HepG2 (cell line): ENCODE measurements around the gene EYA4. TPM values are rescaled to one million over a fixed set of nuclear protein-coding genes. Genes with fewer than 3 reads are reported as not detected.

Experiments
- ATAC-seq: fragments of 200-7000 bp; cut with Tn5 transposase; 3 replicates; pipeline ENCODE4 v1.9.1; 2020; ENCODE audit warnings: mild to moderate bottlenecking, moderate library complexity
- BruUV-seq: library from RNA; stranded (reverse); fragments of 400-500 nt; replicated peaks from 2 replicates; lab custom pipeline; 2021; lab: Mats Ljungman, UMichigan
- CTCF ChIA-PET: fragments of 300-600 bp; formaldehyde crosslinking; extraction: SDS; loops from one replicate; lab custom pipeline; 2021; ENCODE audit warnings: low total read pairs, inconsistent platforms, low intra/inter-chr PET ratio; lab: Yijun Ruan, JAX
- POLR2A ChIA-PET: fragments of 350-600 bp; sonication (Branson Sonifier 250); formaldehyde crosslinking; loops from one replicate; lab custom pipeline; 2020; ENCODE audit warnings: antibody characterized with exemption, inconsistent platforms; lab: Yijun Ruan, JAX
- DNase-seq: peaks from one replicate; pipeline ENCODE4 v3.0.0-alpha.2; 2015; ENCODE audit warnings: low spot score
- FAIRE-seq: peaks from 3 replicates; lab custom pipeline; 2011; peaks lifted over from hg19 to GRCh38; lab: Jason Lieb, UNC
- H2AFZ ChIP-seq: one replicate; pipeline ENCODE4 v1.6.1; 2011; ENCODE audit warnings: low read length, inconsistent platforms
- H3K27ac ChIP-seq: fragments of 300-600 bp; 3 replicates; pipeline ENCODE4 v1.8.0; 2011; ENCODE audit warnings: mixed run types, mild to moderate bottlenecking, mixed read lengths, low read length, inconsistent platforms; ENCODE audit not compliant: insufficient read depth; ENCODE audit errors: extremely low read length
- H3K27me3 ChIP-seq, 2 experiments: fragments of 200-600 bp in 1 of 2; 2 replicates in 1 of 2; 3 replicates in 1 of 2; pipeline versions ENCODE4 v1.6.0 to v1.8.0; 2011; ENCODE audit warnings: low read length in 2 of 2, mild to moderate bottlenecking in 2 of 2, moderate library complexity in 2 of 2, inconsistent platforms in 1 of 2; ENCODE audit not compliant: insufficient read depth in 2 of 2, control insufficient read depth in 1 of 2
- H3K36me3 ChIP-seq, 2 experiments: fragments of 200-600 bp in 1 of 2; replicated peaks in 1 of 2; 2 replicates in 1 of 2; 3 replicates in 1 of 2; pipeline versions ENCODE4 v1.5.1 to v1.8.0; 2011; ENCODE audit warnings: low read length in 2 of 2, inconsistent platforms in 1 of 2; ENCODE audit not compliant: insufficient read depth in 2 of 2, control insufficient read depth in 1 of 2
- H3K4me1 ChIP-seq: 2 replicates; pipeline ENCODE4 v1.5.1; 2012; ENCODE audit warnings: low read length, inconsistent platforms; ENCODE audit not compliant: insufficient read depth
- H3K4me2 ChIP-seq: 2 replicates; pipeline ENCODE4 v1.6.0; 2011; ENCODE audit warnings: low read depth, low read length, inconsistent platforms
- H3K4me3 ChIP-seq, 3 experiments: fragments of 200-600 bp in 1 of 3; sonication (generic), shearing (Covaris generic) in 1 of 3; replicated peaks in 1 of 3; 2 replicates each; pipeline ENCODE4 v1.5.1; 2011 to 2016; ENCODE audit warnings: low read length in 3 of 3, inconsistent platforms in 2 of 3, low read depth in 2 of 3, mild to moderate bottlenecking in 2 of 3, control low read depth in 1 of 3, mixed read lengths in 1 of 3; ENCODE audit not compliant: insufficient read depth in 1 of 3
- H3K79me2 ChIP-seq: one replicate; pipeline ENCODE4 v1.6.1; 2011; ENCODE audit warnings: low read length, inconsistent platforms; ENCODE audit not compliant: insufficient read depth
- H3K9ac ChIP-seq: 2 replicates; pipeline ENCODE4 v1.6.0; 2011; ENCODE audit warnings: mild to moderate bottlenecking, low read depth, low read length, inconsistent platforms; ENCODE audit not compliant: insufficient read depth
- H3K9me3 ChIP-seq: 2 replicates; pipeline ENCODE4 v1.5.1; 2012; ENCODE audit warnings: mild to moderate bottlenecking, low read length
- H4K20me1 ChIP-seq: 2 replicates; pipeline ENCODE4 v1.6.0; 2011; ENCODE audit warnings: inconsistent platforms, mild to moderate bottlenecking, low read length, moderate library complexity; ENCODE audit not compliant: insufficient read depth
- BORCS8-MEF2B ChIP-seq: sonication (generic); formaldehyde crosslinking; IDR thresholded peaks from 2 replicates; pipeline ENCODE4 v1.8.0; 2022; ENCODE audit warnings: mild to moderate bottlenecking, missing genetic modification reagents
- FOXK1 ChIP-seq: sonication (generic); formaldehyde crosslinking; IDR thresholded peaks from 2 replicates; pipeline ENCODE4 v1.4.0; 2020; ENCODE audit warnings: low read depth, missing genetic modification reagents, borderline replicate concordance
- PLRG1 ChIP-seq: fragments of 450-650 bp; conservative IDR thresholded peaks from 2 replicates; pipeline ENCODE4 v1.6.1; 2016
- POLR2A ChIP-seq, 2 experiments: IDR thresholded peaks; 2 replicates each; pipeline ENCODE4 v1.6.1; 2011; ENCODE audit warnings: low read depth in 2 of 2, low read length in 2 of 2, mild to moderate bottlenecking in 1 of 2, moderate library complexity in 1 of 2; ENCODE audit not compliant: insufficient read depth in 1 of 2
- ZNF773 ChIP-seq: sonication (generic); formaldehyde crosslinking; IDR thresholded peaks from 2 replicates; pipeline ENCODE4 v1.4.0; 2020; ENCODE audit warnings: missing genetic modification reagents, borderline replicate concordance
- ZNF816 ChIP-seq: sonication (generic); formaldehyde crosslinking; IDR thresholded peaks from 2 replicates; pipeline ENCODE4 v1.8.0; 2022; ENCODE audit warnings: missing genetic modification reagents, mild to moderate bottlenecking, borderline replicate concordance
- WGBS: methylation state at CpG from one replicate; pipeline ENCODE4 v1.1.6; 2017; ENCODE audit warnings: low lambda C conversion rate; 5-methylcytosine and 5-hydroxymethylcytosine counted together
- in situ Hi-C: cut with HindIII; loops from 2 replicates; pipeline ENCODE4 v1.10.0; 2017; ENCODE audit warnings: low pct_unique_long_range_greater_than_20kb; ENCODE audit not compliant: extremely low pct_ligation_motif_present
- intact Hi-C: fragments of 100-400 bp; cut with micrococcal nuclease; formaldehyde crosslinking; loops from one replicate; pipeline ENCODE4 v1.10.0; 2022; ENCODE audit not compliant: unreplicated experiment
- polyA plus RNA-seq, 8 experiments: library from polyadenylated mRNA; depleted of rRNA in 3 of 8; stranded (reverse) in 7 of 8; unstranded in 1 of 8; fragments of >200 nt; fragmentation: Illumina TruSeq in 4 of 8; extraction: Trizol in 4 of 8; gene quantifications; 2 replicates each; pipeline versions ENCODE4 v1.2.1 to v1.2.3, GENCODE V29; 2011 to 2016; ENCODE audit warnings: low read depth in 4 of 8, missing spikeins in 1 of 8, mixed read lengths in 1 of 8; ENCODE audit not compliant: insufficient read depth in 1 of 8
- total RNA-seq, 5 experiments: library from RNA; depleted of rRNA; stranded (reverse); fragments of >200 nt; fragmentation: Illumina TruSeq; extraction: Trizol; gene quantifications; 2 replicates each; pipeline ENCODE4 v1.2.3, GENCODE V29; 2016; ENCODE audit warnings: low read depth in 1 of 5
- TF ChIP-seq, protein P1 (sequence below): sonication (generic); formaldehyde crosslinking; IDR thresholded peaks from 2 replicates; pipeline ENCODE4 v1.4.0; 2020; ENCODE audit warnings: missing genetic modification reagents; ENCODE audit errors: not compliant biosample characterization
- TF ChIP-seq, protein P2 (sequence below): sonication (generic); formaldehyde crosslinking; IDR thresholded peaks from 2 replicates; pipeline ENCODE4 v1.4.0; 2020; ENCODE audit warnings: missing genetic modification reagents, borderline replicate concordance
- TF ChIP-seq, protein P3 (sequence below): IDR thresholded peaks from 2 replicates; pipeline ENCODE4 v1.6.1; 2016; ENCODE audit warnings: missing compliant biosample characterization, missing genetic modification reagents, borderline replicate concordance
- TF ChIP-seq, protein P4 (sequence below): sonication (generic); formaldehyde crosslinking; conservative IDR thresholded peaks from 2 replicates; pipeline ENCODE4 v1.4.0; 2020; ENCODE audit warnings: missing genetic modification reagents

EYA4 gene
- total and polyA plus RNA-seq, 2 of the 13 experiments (the other 11 are each of a cell fraction or from before 2014, with no cell fraction given), result not detected

DNA sequence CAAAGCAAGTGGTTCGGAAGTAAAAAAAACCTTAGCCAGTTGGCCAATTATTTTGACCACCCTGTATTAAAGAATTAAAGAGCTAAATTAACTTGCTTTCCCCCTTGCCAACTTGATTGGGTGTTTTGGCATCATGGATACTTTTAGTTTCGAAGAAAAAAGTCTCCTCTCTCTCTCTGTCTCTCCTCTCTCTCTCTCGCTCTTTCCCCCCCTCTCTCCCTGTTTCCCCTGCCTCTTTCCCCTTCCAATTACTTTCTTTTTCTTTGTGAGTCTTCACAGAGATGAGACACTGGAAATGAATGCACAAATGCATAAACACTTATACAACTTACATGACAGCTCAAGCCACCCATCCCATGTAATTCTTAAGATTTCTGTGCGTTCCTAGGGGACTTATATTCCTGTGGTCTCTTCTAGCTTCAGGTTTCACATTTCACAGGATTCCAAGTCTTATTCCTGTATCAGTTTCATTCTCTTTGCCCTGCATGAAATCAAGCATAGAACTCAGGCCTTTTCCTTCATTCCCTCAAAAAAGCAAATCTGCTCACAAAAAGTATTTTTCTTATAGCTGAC, 32.9 kb upstream of the EYA4 start:
- Histone ChIP-seq H3K4me2 (no peak overlapping the region), H3K79me2 (no peaks in the 10 kb centered on the region), H3K27me3 (peaks cover 0 to 1% of the 10 kb centered on the region in 2 experiments; a peak in 1 of 5 replicates), H3K9me3 (no peaks in the 10 kb centered on the region; the same call in 1 of the 2 replicates), H3K4me1 (no peaks in the 10 kb centered on the region), H3K4me3 (no peak overlapping the region), H4K20me1 (no peaks in the 10 kb centered on the region), H2AFZ (no peak overlapping the region), H3K36me3 (no peaks in the 10 kb centered on the region), H3K27ac (no peak overlapping the region), H3K9ac (no peak overlapping the region)
- no peak for ATAC-seq
- FAIRE-seq, result no peak
- BruUV-seq, result no TSS peak
- TF ChIP-seq PLRG1, result no peak
- no peak for TF ChIP-seq ZNF816
- TF ChIP-seq ZNF773 (CRISPR knock-in tag), result no peak
- TF ChIP-seq, protein P1, sequence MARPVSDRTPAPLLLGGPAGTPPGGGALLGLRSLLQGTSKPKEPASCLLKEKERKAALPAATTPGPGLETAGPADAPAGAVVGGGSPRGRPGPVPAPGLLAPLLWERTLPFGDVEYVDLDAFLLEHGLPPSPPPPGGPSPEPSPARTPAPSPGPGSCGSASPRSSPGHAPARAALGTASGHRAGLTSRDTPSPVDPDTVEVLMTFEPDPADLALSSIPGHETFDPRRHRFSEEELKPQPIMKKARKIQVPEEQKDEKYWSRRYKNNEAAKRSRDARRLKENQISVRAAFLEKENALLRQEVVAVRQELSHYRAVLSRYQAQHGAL, result no peak
- no peak for TF ChIP-seq POLR2A (IDR thresholded peaks at IDR 0.05; ENCODE audit: insufficient read depth in 1 of 2, low read depth in 2 of 2, low read length in 2 of 2)
- TF ChIP-seq BORCS8-MEF2B (CRISPR knock-in tag), result no peak
- in situ Hi-C loops, result no loop called here
- CTCF ChIA-PET, result no interaction called here
- intact Hi-C loops, result no loop called here
- DNase-seq, result no peak
- POLR2A ChIA-PET, result no interaction called here
- WGBS, result 0% methylated on average over 4 of the region's 4 CpGs

DNA sequence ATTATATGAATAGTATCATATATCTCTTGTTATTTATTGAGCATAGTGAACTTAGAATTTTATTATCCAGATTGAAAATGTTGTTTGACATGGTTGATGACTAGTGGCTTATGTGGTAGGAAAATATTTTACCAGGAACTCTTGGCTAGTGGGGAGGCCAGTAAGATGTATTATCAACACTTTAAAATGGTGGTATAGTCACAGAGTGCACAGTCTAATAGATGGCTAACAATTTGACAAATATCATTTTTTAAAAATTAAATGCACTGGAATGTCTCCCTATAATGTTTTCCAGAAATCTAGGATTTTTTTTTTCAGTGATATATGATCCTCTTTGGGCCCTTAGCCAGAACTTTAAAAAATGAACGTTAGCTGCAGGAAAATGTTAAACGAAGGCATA, 26.9 kb upstream of the EYA4 start:
- Histone ChIP-seq H3K9me3 (no peaks in the 10 kb centered on the region; the same call in 1 of the 2 replicates), H3K9ac (no peak overlapping the region), H3K27ac (no peak overlapping the region), H3K27me3 (no peaks in the 10 kb centered on the region), H3K4me3 (no peak overlapping the region), H4K20me1 (no peaks in the 10 kb centered on the region), H2AFZ (no peak overlapping the region), H3K4me1 (no peaks in the 10 kb centered on the region), H3K36me3 (no peaks in the 10 kb centered on the region), H3K4me2 (no peak overlapping the region), H3K79me2 (no peaks in the 10 kb centered on the region)
- intact Hi-C loops (no loop called here), in situ Hi-C loops (no loop called here)
- BruUV-seq, result no TSS peak
- POLR2A ChIA-PET, result no interaction called here
- TF ChIP-seq FOXK1 (CRISPR knock-in tag), result no peak
- TF ChIP-seq, protein P2, sequence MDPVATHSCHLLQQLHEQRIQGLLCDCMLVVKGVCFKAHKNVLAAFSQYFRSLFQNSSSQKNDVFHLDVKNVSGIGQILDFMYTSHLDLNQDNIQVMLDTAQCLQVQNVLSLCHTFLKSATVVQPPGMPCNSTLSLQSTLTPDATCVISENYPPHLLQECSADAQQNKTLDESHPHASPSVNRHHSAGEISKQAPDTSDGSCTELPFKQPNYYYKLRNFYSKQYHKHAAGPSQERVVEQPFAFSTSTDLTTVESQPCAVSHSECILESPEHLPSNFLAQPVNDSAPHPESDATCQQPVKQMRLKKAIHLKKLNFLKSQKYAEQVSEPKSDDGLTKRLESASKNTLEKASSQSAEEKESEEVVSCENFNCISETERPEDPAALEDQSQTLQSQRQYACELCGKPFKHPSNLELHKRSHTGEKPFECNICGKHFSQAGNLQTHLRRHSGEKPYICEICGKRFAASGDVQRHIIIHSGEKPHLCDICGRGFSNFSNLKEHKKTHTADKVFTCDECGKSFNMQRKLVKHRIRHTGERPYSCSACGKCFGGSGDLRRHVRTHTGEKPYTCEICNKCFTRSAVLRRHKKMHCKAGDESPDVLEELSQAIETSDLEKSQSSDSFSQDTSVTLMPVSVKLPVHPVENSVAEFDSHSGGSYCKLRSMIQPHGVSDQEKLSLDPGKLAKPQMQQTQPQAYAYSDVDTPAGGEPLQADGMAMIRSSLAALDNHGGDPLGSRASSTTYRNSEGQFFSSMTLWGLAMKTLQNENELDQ, result no peak
- TF ChIP-seq, protein P3, sequence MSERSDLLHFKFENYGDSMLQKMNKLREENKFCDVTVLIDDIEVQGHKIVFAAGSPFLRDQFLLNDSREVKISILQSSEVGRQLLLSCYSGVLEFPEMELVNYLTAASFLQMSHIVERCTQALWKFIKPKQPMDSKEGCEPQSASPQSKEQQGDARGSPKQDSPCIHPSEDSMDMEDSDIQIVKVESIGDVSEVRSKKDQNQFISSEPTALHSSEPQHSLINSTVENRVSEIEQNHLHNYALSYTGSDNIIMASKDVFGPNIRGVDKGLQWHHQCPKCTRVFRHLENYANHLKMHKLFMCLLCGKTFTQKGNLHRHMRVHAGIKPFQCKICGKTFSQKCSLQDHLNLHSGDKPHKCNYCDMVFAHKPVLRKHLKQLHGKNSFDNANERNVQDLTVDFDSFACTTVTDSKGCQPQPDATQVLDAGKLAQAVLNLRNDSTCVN (CRISPR knock-in tag), result no peak
- TF ChIP-seq, protein P4, sequence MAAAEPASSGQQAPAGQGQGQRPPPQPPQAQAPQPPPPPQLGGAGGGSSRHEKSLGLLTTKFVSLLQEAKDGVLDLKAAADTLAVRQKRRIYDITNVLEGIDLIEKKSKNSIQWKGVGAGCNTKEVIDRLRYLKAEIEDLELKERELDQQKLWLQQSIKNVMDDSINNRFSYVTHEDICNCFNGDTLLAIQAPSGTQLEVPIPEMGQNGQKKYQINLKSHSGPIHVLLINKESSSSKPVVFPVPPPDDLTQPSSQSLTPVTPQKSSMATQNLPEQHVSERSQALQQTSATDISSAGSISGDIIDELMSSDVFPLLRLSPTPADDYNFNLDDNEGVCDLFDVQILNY (CRISPR knock-in tag), result no peak
- WGBS, result under 1% methylated on average over 2 of the region's 2 CpGs
- FAIRE-seq (no peak), DNase-seq (no peak), ATAC-seq (no peak)
- CTCF ChIA-PET, result no interaction called here
